GM23338 (cell line): ENCODE results near the gene LRRC40. TPM values are rescaled to one million over a fixed set of nuclear protein-coding genes. Genes with fewer than 3 reads are reported as not detected.
"Not testable (repeated sequence)": the region's sequence is repeated elsewhere in the genome, so short reads cannot be mapped to it uniquely, and the experiment has no call there.

Source experiments
- ATAC-seq: fragments of 200-7000 bp; cut with Tn5 transposase; 3 replicates; pipeline ENCODE4 v1.9.1; 2020
- DNase-seq: peaks from one replicate; pipeline ENCODE4 v3.0.0-alpha.2; 2015; ENCODE audit warnings: low spot score
- H2AFZ ChIP-seq: fragments of 200-600 bp; sonication (generic); 2 replicates; pipeline ENCODE4 v1.8.0; 2016; ENCODE audit warnings: antibody characterized with exemption, mild to moderate bottlenecking, moderate library complexity
- H3F3A ChIP-seq: fragments of 200-600 bp; sonication (generic); replicated peaks from 2 replicates; pipeline ENCODE4 v1.8.0; 2017; ENCODE audit warnings: antibody characterized with exemption, mixed run types, low read depth
- H3K27ac ChIP-seq: fragments of 200-600 bp; sonication (generic); 2 replicates; pipeline ENCODE4 v1.6.1; 2016; ENCODE audit warnings: low read depth
- H3K27me3 ChIP-seq: fragments of 200-600 bp; sonication (generic); 2 replicates; pipeline ENCODE4 v1.8.0; 2016; ENCODE audit warnings: mild to moderate bottlenecking, mixed run types, moderate library complexity; ENCODE audit not compliant: insufficient read depth
- H3K36me3 ChIP-seq: fragments of 200-600 bp; sonication (generic); 2 replicates; pipeline ENCODE4 v1.8.0; 2016; ENCODE audit warnings: mild to moderate bottlenecking; ENCODE audit not compliant: insufficient read depth
- H3K4me1 ChIP-seq: fragments of 200-600 bp; sonication (generic); 2 replicates; pipeline ENCODE4 v1.8.0; 2016; ENCODE audit warnings: mild to moderate bottlenecking, moderate library complexity; ENCODE audit not compliant: insufficient read depth
- H3K4me2 ChIP-seq: fragments of 200-600 bp; sonication (generic); 2 replicates; pipeline ENCODE4 v1.7.1; 2017; ENCODE audit warnings: mixed run types
- H3K4me3 ChIP-seq: fragments of 200-600 bp; sonication (generic); 2 replicates; pipeline ENCODE4 v1.6.1; 2016; ENCODE audit warnings: mixed run types
- H3K79me2 ChIP-seq: fragments of 200-600 bp; sonication (generic); replicated peaks from 2 replicates; pipeline ENCODE4 v1.8.0; 2017; ENCODE audit warnings: mild to moderate bottlenecking; ENCODE audit not compliant: insufficient read depth
- H3K9me2 ChIP-seq: fragments of 200-600 bp; sonication (generic); 2 replicates; pipeline ENCODE4 v1.8.0; 2017; ENCODE audit not compliant: insufficient read depth
- H4K20me1 ChIP-seq: fragments of 200-600 bp; sonication (generic); replicated peaks from 2 replicates; pipeline ENCODE4 v1.8.0; 2017; ENCODE audit warnings: mild to moderate bottlenecking; ENCODE audit not compliant: insufficient read depth
- H3K27ac Mint-ChIP-seq: 2 replicates; pipeline ENCODE4 v1.8.0; 2020; ENCODE audit warnings: inconsistent platforms, mild to moderate bottlenecking, moderate library complexity, mixed read lengths
- H3K27me3 Mint-ChIP-seq: 3 replicates; pipeline ENCODE4 v1.8.0; 2022; ENCODE audit warnings: low read depth, mild to moderate bottlenecking, moderate library complexity, mixed read lengths, inconsistent platforms; ENCODE audit not compliant: insufficient read depth, poor library complexity
- H3K36me3 Mint-ChIP-seq: 3 replicates; pipeline ENCODE4 v1.8.0; 2021; ENCODE audit warnings: low read depth, mild to moderate bottlenecking, inconsistent platforms, moderate library complexity, mixed read lengths
- H3K4me1 Mint-ChIP-seq: 3 replicates; pipeline ENCODE4 v1.8.0; 2020; ENCODE audit warnings: mild to moderate bottlenecking, inconsistent platforms, mixed read lengths
- H3K4me3 Mint-ChIP-seq: 3 replicates; pipeline ENCODE4 v1.8.0; 2021; ENCODE audit warnings: moderate library complexity, mild to moderate bottlenecking, inconsistent platforms, mixed read lengths
- H3K9me3 Mint-ChIP-seq: 3 replicates; pipeline ENCODE4 v1.8.0; 2020; ENCODE audit warnings: moderate library complexity, mild to moderate bottlenecking, inconsistent platforms, mixed read lengths
- EZH2phosphoT487 ChIP-seq: fragments of 200-600 bp; sonication (generic); IDR thresholded peaks from one replicate; pipeline ENCODE4 v1.8.1; 2018; ENCODE audit warnings: antibody characterized with exemption; ENCODE audit not compliant: unreplicated experiment
- STAT1 ChIP-seq: IDR thresholded peaks from one replicate; pipeline ENCODE4 v1.6.1; 2016; ENCODE audit warnings: antibody characterized with exemption; ENCODE audit not compliant: unreplicated experiment
- ZNF462 ChIP-seq: fragments of 250-450 bp; sonication (Bioruptor Pico); IDR thresholded peaks from 2 replicates; pipeline ENCODE4 v1.5.0; 2020; ENCODE audit warnings: mild to moderate bottlenecking, moderate library complexity
- polyA plus RNA-seq: library from polyadenylated mRNA; unstranded; fragments of >200 nt; fragmentation: Nextera tagmentation; extraction: Ambion mirVana; gene quantifications from 2 replicates; pipeline ENCODE4 v1.2.1, GENCODE V29; 2016
- total RNA-seq: library from RNA; depleted of rRNA; stranded (reverse); fragments of >200 nt; shearing (Covaris generic); gene quantifications from 2 replicates; pipeline ENCODE4 v1.2.3, GENCODE V29; 2014

LRRC40 gene
- total and polyA plus RNA-seq, 2 experiments from 2014 or later = 33.9 to 50.5 TPM

- ATAC-seq (no peak), DNase-seq (no peak)
- Histone ChIP-seq H3F3A (no peaks in the 10 kb centered on the region), H3K27ac (no peak overlapping the region), H3K4me3 (no peak overlapping the region), H4K20me1 (peaks cover 24% of the 10 kb centered on the region), H3K36me3 (no peaks in the 10 kb centered on the region), H3K4me2 (no peak overlapping the region), H2AFZ (no peak overlapping the region), H3K4me1 (no peaks in the 10 kb centered on the region), H3K9me2 (no peaks in the 10 kb centered on the region), H3K27me3 (no peaks in the 10 kb centered on the region), H3K79me2 (peaks cover 72% of the 10 kb centered on the region)
- Mint-ChIP-seq H3K27ac (no peak overlapping the region), H3K36me3 (no peaks in the 10 kb centered on the region; the same call in 2 of the 3 replicates), H3K9me3 (no peaks in the 10 kb centered on the region), H3K4me1 (no peaks in the 10 kb centered on the region), H3K27me3 (no peaks in the 10 kb centered on the region), H3K4me3 (no peak overlapping the region)
- TF ChIP-seq ZNF462 (CRISPR knock-in tag) (no peak), STAT1 (no peak), EZH2phosphoT487 (no peak)
These were observed 10.8 kb downstream of the LRRC40 start for GRCh38 chr1:70194601-70195000.

- H3K9me3 Mint-ChIP-seq, H3K36me3 Mint-ChIP-seq, H3K27me3 Mint-ChIP-seq, H3K36me3 ChIP-seq, H3K4me3 Mint-ChIP-seq, H3K4me1 Mint-ChIP-seq, H3K27ac ChIP-seq, H3K9me2 ChIP-seq, H3F3A ChIP-seq, H3K27me3 ChIP-seq, ATAC-seq, H3K4me2 ChIP-seq, H3K4me3 ChIP-seq, H2AFZ ChIP-seq, H3K27ac Mint-ChIP-seq, DNase-seq, H3K4me1 ChIP-seq: not testable (repeated sequence)
- Histone ChIP-seq H4K20me1 (0 out of 2 replicates have a peak, but pooled peaks cover 17% of the 10 kb centered on the region), H3K79me2 (peaks cover 51% of the 10 kb centered on the region)
These were observed 12.9 kb downstream of the LRRC40 start for GRCh38 chr1:70192446-70192845.
